ENCODE measurements around the gene NEGR1. TPM values are rescaled to one million over a fixed set of nuclear protein-coding genes. Genes with fewer than 3 reads are reported as not detected.

Gene NEGR1
- total RNA-seq, 4 donors from 2014 or later, result 1.6 to 4.7 (median 2.3) TPM

DNA sequence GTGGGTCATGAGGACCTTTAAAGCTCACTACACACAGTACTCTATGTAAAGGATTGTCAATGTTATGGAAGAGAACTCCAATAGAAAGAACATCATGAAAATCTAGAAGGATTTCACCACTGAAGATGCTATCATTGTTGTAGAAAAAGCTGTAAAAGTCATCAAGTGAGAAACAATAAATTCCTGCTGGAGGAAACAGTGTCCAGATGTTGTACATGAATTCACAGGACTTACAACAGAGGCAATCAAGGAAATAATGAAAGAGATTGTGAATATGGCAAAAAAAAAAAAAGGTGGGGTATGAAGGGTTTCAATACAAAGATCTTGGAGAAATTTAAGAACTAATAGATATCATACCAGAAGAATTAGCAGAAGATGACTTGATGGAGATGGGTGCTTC, 846.4 kb downstream of the NEGR1 start:
- Histone ChIP-seq H3K4me3 (no peak overlapping the region), H3K4me1 (no peaks in the 10 kb centered on the region), H3K27me3 (no peaks in the 10 kb centered on the region), H3K27ac (no peak overlapping the region), H3K9me3 (no peaks in the 10 kb centered on the region), H3K36me3 (no peaks in the 10 kb centered on the region)
- TF ChIP-seq CTCF (IDR thresholded peaks at IDR 0.05) (no peak), POLR2A (IDR thresholded peaks at IDR 0.05) (no peak)
- no peak for DNase-seq

- Histone ChIP-seq H3K4me3 (no peak overlapping the region), H3K4me1 (no peaks in the 10 kb centered on the region), H3K27ac (no peak overlapping the region), H3K9me3 (no peaks in the 10 kb centered on the region), H3K36me3 (no peaks in the 10 kb centered on the region), H3K27me3 (no peaks in the 10 kb centered on the region)
- TF ChIP-seq POLR2A (IDR thresholded peaks at IDR 0.05) (no peak), CTCF (IDR thresholded peaks at IDR 0.05) (no peak)
- no peak for DNase-seq
Measured at GRCh38 chr1:71434240-71434639, 848.1 kb downstream of the NEGR1 start.

GRCh38 chr1:71428029-71428428, 854.3 kb downstream of the NEGR1 start:
- no peak for TF ChIP-seq CTCF (IDR thresholded peaks at IDR 0.05)
- no peak for TF ChIP-seq POLR2A (IDR thresholded peaks at IDR 0.05)
- no peak for DNase-seq
- H3K27me3 ChIP-seq, result no peaks in the 10 kb centered on the region
- no peak overlapping the region for H3K27ac ChIP-seq
- no peaks in the 10 kb centered on the region for H3K9me3 ChIP-seq
- H3K4me3 ChIP-seq, result no peak overlapping the region
- no peaks in the 10 kb centered on the region for H3K4me1 ChIP-seq
- H3K36me3 ChIP-seq, result no peaks in the 10 kb centered on the region

DNA sequence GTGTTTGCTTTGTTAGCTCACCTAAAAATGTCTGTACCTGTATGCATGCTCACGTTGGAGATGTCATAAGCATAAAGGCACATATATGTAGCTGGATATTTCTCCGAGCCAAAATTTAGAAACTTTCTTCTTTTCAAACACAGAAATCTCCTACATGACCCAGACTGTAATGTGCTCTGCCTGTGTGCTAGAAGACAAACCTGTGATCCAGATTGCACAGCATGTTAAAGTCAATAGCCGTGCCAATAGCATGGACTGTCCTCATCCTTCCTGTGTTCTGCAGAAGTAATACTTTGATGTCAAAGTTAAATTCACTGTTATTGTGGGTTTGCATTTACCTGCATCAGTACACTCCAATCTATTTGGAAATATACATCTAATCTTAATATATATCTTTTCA, 855.3 kb downstream of the NEGR1 start:
- no peaks in the 10 kb centered on the region for H3K36me3 ChIP-seq
- DNase-seq, result no peak
- H3K27me3 ChIP-seq, result no peaks in the 10 kb centered on the region
- no peaks in the 10 kb centered on the region for H3K9me3 ChIP-seq
- no peak for TF ChIP-seq CTCF (IDR thresholded peaks at IDR 0.05)
- TF ChIP-seq POLR2A (IDR thresholded peaks at IDR 0.05), result no peak
- H3K27ac ChIP-seq, result no peak overlapping the region
- no peak overlapping the region for H3K4me3 ChIP-seq
- no peaks in the 10 kb centered on the region for H3K4me1 ChIP-seq

- no peak for TF ChIP-seq POLR2A (IDR thresholded peaks at IDR 0.05)
- no peak for TF ChIP-seq CTCF (IDR thresholded peaks at IDR 0.05)
- no peak for DNase-seq
- Histone ChIP-seq H3K36me3 (no peaks in the 10 kb centered on the region), H3K27ac (no peak overlapping the region), H3K4me3 (no peak overlapping the region), H3K4me1 (no peaks in the 10 kb centered on the region), H3K9me3 (no peaks in the 10 kb centered on the region), H3K27me3 (no peaks in the 10 kb centered on the region)
Measured at GRCh38 chr1:71424536-71424935, 857.8 kb downstream of the NEGR1 start.

- Histone ChIP-seq H3K4me1 (no peaks in the 10 kb centered on the region), H3K27me3 (no peaks in the 10 kb centered on the region), H3K36me3 (no peaks in the 10 kb centered on the region), H3K27ac (no peak overlapping the region), H3K4me3 (no peak overlapping the region), H3K9me3 (no peaks in the 10 kb centered on the region)
- TF ChIP-seq POLR2A (IDR thresholded peaks at IDR 0.05), result no peak
- TF ChIP-seq CTCF (IDR thresholded peaks at IDR 0.05), result no peak
- DNase-seq, result no peak
Measured at GRCh38 chr1:71422221-71422620, 860.1 kb downstream of the NEGR1 start.

All from Peyer's patch (tissue), 4 donors.